SIG-M5 treated with dmso at 0.1 percent for 504 hours (cell line): ENCODE measurements around the gene CLDN12.
A peak's percentile ranks its signal among the peaks of the same experiment; 100 is the strongest.
"Not testable (repeated sequence)": the region's sequence is repeated elsewhere in the genome, so short reads cannot be mapped to it uniquely, and the experiment has no call there.

ENCODE experiments used
- DNase-seq: peaks from one replicate; lab custom pipeline; 2025; ENCODE audit not compliant: unreplicated experiment; lab: John Stamatoyannopoulos, UW

CLDN12 gene

DNA sequence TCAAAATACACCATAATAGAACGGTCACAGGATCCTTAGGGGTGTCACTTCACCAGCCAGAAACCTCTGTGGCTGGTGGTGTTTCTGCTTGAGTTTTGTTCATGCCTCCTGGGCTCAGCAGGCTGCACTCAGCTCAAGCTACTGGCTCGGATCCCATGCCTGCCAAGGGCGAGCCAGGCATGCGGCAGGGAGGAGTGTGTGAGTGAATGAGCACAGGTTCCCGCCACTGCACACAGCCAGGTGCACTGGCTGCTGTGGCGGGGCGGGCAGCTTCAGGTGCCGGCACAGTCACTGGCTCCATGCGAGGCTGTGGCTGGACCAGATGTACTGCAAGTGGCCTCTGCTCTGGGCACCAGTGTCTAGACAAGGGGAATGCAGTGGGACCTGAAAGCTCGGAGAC is 29.5 kb downstream of the CLDN12 start:
- no peak for DNase-seq

DNA sequence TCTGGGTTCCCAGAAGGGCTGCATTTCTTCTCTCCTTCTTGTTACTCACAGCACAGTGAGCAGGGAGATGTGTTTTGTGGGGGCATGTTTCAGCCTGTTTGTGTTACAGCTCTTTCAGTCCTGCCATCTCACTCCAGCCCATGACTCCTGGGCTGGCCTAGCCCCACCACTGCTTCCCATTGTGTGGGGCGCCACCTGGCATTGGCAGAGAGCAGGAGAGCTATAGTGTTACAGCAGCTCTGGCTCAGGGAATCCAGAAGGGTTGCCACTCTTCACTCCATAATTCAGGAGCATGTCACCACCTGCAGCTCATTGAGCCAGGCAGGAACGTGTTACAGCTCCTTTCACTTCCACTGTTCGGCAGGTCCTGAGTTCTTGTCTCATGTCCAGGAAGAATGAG is 30.0 kb downstream of the CLDN12 start:
- DNase-seq, result no peak

DNA sequence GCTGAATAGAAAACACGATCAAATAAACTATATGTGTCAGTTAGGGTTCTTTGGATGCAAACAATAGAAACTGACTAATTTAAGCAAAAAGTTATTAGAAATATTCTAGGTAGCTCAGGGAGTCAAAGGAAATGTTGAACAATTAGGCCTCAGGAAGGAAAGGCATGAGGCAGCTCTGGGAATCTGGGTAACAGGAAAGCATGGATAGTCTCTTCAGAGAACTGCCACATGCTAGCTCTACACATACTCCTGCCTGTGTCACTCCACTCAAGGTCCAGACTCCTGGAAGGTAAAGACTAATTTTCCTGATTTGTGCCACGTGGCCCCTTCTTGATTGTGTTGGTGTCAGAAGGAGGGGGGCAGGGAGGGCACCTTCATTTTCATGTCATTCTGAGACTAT is 42.4 kb downstream of the CLDN12 start:
- no peak for DNase-seq

DNA sequence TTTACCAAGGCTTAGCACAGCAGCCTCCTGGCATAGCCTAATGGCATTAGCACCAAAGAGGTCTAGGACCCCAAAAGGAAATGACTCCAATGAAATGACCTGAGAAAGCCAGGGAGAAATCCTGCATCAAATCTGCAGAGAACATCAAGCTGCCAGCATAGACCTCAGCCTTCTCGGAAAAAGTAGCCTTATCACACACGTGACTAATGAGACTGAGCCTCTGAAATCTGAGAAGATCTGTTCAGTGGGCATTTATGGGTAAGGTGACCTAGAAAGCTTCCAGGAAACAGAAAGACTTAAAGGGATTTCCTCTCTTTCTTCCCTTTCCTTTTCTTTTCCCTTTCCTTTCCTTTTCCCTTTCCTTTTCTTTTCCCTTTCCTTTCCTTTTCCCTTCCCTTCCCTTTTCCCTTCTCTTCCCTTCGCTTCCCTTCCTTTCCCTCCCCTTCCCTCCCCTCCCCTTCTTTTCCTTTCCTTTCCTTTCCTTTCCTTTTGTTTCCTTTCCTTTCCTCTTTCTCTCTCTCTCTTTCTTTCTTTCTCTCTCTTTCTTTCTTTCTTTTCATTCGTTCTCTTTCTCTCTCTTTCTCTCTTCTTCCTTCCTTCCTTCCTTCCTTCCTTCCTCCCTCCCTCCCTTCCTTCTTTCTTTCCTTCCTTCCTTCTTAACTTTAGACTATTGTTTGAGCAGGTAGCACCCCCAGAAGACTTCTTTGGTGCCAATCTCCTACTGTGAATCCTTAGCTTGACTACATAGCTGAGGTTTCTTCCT is 43.1 kb downstream of the CLDN12 start:
- no peak for DNase-seq

DNA sequence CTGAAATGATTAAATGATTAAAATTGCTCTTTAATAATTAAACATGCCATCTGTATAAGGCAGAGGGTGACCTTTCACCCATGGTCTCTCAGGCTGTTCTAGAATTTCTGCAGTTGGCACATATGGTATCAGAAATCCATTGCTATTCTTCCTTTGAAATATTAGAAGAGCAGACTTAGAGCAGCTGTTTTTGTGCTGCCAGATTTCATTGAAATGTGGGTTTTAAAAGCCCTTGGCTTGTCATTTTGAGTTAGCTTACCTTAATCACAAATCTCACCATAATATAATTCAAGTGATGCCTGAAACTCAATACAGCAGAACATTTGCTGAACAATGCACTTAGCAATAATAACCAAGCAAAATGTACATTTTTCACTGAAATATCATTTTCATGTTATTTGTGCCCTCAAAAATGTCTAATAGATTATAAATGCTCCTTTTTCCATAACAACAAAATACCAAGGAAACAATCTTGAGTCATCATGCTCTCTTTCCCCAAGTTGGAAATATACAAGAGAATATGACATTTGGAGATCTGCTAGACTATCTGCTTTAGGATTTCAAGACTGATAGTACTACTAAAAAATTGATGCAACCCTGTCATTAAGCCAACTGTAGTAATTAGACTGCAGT is 50.1 kb downstream of the CLDN12 start:
- DNase-seq, result no peak

DNA sequence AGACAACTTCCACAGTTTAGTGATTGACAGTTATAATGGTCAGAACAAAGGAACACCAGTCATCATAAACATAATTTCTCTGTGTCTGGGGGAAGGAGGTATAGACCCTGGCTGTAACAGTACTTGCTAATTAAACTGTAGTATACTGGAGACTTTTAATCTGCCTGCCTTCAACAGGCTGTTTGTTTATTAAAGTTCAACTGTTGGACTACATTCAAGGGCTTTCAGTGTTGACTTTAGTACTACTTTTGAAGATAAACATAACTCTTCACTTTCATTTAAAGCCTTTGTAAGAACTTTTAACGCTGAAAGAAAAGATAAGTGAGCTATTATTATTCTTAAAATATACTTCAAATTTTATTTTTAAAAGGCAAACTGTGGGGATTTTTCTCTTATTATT is 50.7 kb downstream of the CLDN12 start:
- DNase-seq, result no peak

DNA sequence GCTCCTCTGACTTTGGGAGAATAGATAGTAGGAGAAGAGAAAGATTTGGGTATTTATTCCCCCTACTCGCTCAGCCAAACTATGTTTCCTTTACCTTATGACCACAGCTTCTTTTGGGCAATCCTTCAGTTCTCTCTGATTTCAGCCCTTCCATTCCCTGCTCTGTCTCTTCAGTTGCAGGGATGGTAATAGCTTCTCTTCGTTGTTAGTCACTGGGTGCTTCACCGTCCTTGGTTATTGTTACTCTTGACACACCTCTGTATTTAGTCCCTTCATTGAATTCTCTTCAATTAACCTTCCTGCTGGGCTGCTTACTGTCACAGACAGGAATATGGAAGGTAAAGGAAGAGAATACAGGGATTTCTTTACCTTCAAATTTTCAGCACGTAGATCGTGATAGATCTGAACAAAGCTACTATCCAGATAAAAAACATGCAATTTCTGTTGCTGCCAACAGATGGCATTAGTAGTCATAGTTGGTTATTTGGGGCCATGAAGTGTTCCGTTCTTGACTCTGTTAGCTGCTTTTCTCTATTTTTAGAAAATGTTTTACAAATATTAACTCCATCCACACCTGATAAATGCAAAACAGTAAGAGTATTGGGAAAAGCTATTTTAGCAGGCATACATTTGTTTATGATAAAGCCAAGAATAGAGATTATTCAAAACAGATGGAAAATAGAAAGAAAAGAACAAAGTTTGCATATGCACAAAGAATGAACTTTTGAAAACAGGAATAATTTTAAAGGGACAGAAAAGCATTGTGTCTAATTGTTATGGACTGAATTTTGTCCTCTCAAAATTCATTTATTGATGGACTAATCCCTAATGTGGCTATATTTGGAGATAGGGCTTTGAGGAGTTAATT is 52.1 kb downstream of the CLDN12 start:
- DNase-seq, result peak; percentile 52

DNA sequence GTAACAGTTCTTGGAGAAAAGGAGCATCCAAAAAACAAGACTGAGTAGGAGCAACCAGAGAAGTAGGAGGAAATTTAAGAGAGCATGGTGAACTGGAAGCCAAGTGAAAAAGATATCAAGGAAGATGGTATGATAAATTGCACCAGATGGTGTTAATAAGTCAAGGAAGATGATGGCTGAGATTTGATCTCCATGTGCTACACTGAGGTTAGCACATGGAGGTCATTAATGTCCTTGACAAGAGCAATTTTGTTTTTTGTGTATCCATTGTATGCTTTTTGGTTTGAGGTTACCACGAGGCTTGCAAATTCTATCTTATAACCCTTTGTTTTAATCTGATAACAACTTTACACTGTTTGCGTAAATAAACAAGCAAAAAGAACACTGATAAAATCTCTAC is 54.8 kb downstream of the CLDN12 start:
- DNase-seq, result no peak

DNA sequence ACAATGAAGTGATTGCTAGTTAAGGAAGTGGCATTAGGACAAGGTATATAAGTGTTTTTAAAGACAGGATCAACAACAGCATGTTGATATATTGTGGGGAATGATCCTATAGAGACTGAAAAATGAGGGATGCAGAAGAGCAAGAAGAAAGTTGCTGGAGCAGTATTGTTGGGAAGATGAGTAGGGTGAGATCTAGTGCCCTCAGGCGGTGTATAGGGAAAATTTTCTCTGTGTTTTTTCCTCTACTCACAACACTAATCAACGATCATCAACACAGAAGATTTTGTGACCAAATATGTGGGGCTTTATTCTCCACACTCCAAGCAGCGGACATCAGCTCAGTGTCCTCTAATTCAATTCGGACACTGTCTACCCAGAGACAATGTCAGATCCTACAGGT is 56.6 kb downstream of the CLDN12 start:
- DNase-seq, result no peak

DNA sequence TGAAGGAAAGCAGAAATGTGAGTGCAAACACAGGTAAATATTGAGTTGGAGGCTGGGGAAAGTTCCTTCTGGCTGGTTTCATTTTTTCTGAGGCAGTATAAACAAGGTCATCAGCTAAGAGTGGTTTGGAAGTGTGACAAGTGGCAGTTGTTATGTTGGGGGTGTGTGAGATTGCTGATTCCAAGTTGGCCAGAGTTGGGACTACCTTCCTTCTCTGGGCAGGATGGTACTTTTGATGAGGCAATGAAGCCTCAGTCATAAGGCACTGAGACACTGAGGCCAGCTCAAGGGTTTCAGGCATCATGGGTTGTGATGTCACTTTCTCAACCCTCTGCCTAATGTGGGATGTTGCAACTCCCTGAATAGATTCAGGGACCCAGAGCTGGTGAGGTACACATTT is 58.0 kb downstream of the CLDN12 start:
- DNase-seq, result no peak

DNA sequence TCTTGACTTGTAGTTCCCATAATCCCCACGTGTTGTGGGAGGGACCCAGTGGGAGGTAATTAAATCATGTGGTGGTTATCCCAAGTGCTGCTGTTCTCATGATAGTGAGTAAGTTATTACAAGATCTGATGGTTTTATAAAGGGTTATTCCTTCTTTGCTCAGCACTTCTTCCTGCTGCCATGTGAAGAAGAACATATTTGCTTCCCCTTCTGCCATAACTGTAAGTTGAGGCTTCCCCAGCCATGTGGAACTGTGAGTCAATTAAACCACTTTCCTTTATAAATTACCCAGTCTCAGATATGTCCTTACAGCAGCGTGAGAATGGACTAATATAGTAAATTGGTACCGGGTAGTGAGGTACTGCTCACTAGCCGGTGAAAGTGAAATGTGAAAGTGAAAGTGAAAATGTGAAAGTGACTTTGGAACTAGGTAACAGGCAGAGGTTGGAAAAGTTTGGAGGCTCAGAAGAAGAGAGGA is 59.9 kb downstream of the CLDN12 start:
- DNase-seq, result not testable (repeated sequence)
